HEK293T (cell line): ENCODE data around the gene HPSE2.
"Not testable (repeated sequence)": the region's sequence is repeated elsewhere in the genome, so short reads cannot be mapped to it uniquely, and the experiment has no call there.

Experiments
- CTCF ChIA-PET: fragments of 350-600 bp; formaldehyde crosslinking; extraction: SDS; loops from one replicate; lab custom pipeline; 2021; ENCODE audit warnings: antibody characterized with exemption, inconsistent platforms; lab: Yijun Ruan, JAX
- POLR2A ChIA-PET: fragments of 350-600 bp; formaldehyde crosslinking; extraction: SDS; loops from one replicate; lab custom pipeline; 2020; ENCODE audit warnings: antibody characterized with exemption, inconsistent platforms; lab: Yijun Ruan, JAX
- DNase-seq: peaks from one replicate; pipeline ENCODE4 v3.0.0; 2012; ENCODE audit warnings: mixed read lengths; ENCODE audit errors: extremely low spot score
- ARNT ChIP-seq: fragments of 450-650 bp; IDR thresholded peaks from 2 replicates; pipeline ENCODE4 v1.6.1; 2017; ENCODE audit warnings: mild to moderate bottlenecking
- BHLHE40 ChIP-seq: fragments of 450-650 bp; IDR thresholded peaks from 2 replicates; pipeline ENCODE4 v1.6.1; 2016; ENCODE audit warnings: mild to moderate bottlenecking, moderate library complexity, borderline replicate concordance
- CTBP1 ChIP-seq: fragments of 450-650 bp; IDR thresholded peaks from 2 replicates; pipeline ENCODE4 v1.6.1; 2016; ENCODE audit warnings: borderline replicate concordance
- ELF4 ChIP-seq: fragments of 450-650 bp; IDR thresholded peaks from 2 replicates; pipeline ENCODE4 v1.6.1; 2017; ENCODE audit warnings: antibody characterized with exemption
- FOXA1 ChIP-seq: fragments of 450-650 bp; IDR thresholded peaks from 2 replicates; pipeline ENCODE4 v1.6.1; 2016; ENCODE audit warnings: mild to moderate bottlenecking
- FOXK2 ChIP-seq: fragments of 450-650 bp; IDR thresholded peaks from 2 replicates; pipeline ENCODE4 v1.6.1; 2016; ENCODE audit warnings: mild to moderate bottlenecking
- FOXM1 ChIP-seq: fragments of 450-650 bp; IDR thresholded peaks from 2 replicates; pipeline ENCODE4 v1.6.1; 2017; ENCODE audit warnings: mild to moderate bottlenecking, borderline replicate concordance
- HDGF ChIP-seq: fragments of 450-650 bp; IDR thresholded peaks from 2 replicates; pipeline ENCODE4 v1.6.1; 2017; ENCODE audit warnings: antibody characterized with exemption, borderline replicate concordance
- L3MBTL2 ChIP-seq: fragments of 450-650 bp; conservative IDR thresholded peaks from 2 replicates; pipeline ENCODE4 v1.6.1; 2016; ENCODE audit warnings: mild to moderate bottlenecking
- LEF1 ChIP-seq: fragments of 450-650 bp; IDR thresholded peaks from 2 replicates; pipeline ENCODE4 v1.6.1; 2017; ENCODE audit warnings: mild to moderate bottlenecking, borderline replicate concordance
- NFRKB ChIP-seq: fragments of 450-650 bp; IDR thresholded peaks from 2 replicates; pipeline ENCODE4 v1.6.1; 2016; ENCODE audit warnings: mild to moderate bottlenecking, moderate library complexity
- PKNOX1 ChIP-seq: fragments of 450-650 bp; IDR thresholded peaks from 2 replicates; pipeline ENCODE4 v1.6.1; 2016
- SP1 ChIP-seq: fragments of 450-650 bp; IDR thresholded peaks from 2 replicates; pipeline ENCODE4 v1.6.1; 2017
- SUZ12 ChIP-seq: fragments of 450-650 bp; IDR thresholded peaks from 2 replicates; pipeline ENCODE4 v1.6.1; 2016; ENCODE audit warnings: mild to moderate bottlenecking
- TARDBP ChIP-seq: fragments of 450-650 bp; IDR thresholded peaks from 2 replicates; pipeline ENCODE4 v1.6.1; 2016
- ZNF384 ChIP-seq: fragments of 450-650 bp; IDR thresholded peaks from 2 replicates; pipeline ENCODE4 v1.6.1; 2016

Gene HPSE2

DNA sequence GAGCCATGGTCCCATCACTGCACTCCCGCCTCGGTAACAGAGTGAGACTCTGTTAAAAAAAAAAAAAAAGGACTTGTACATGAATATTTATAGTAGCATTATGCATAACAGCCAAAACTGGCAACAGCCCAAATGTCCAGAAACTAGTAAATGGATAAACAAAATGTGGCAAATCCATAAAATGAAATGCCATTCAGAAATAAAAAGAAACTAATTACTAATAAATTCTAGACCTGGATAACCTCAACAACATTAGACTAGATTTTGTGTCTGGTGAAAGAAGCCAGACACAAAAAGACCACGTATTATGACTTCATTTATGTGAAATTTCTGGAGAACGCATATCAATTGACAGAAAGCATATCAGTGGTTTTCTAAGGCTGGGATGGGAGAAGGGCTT, 74.5 kb downstream of the HPSE2 start:
- DNase-seq: no peak
- ChIA-PET POLR2A (no interaction called here), CTCF (no interaction called here)
- TF ChIP-seq FOXK2: no peak
- no peak for TF ChIP-seq TARDBP
- no peak for TF ChIP-seq SUZ12

- no peak for DNase-seq
- ChIA-PET CTCF (interaction anchor here (0.6 kb wide), 1 partner anchor 1183 kb away, joined by 3 read pairs; no protein-coding TSS in a partner anchor), POLR2A (no interaction called here)
- no peak for TF ChIP-seq NFRKB
- no peak for TF ChIP-seq LEF1
- TF ChIP-seq ELF4: no peak
- TF ChIP-seq FOXA1: no peak
- no peak for TF ChIP-seq FOXK2
- TF ChIP-seq PKNOX1: no peak
- TF ChIP-seq ARNT: no peak
- TF ChIP-seq CTBP1: no peak
- no peak for TF ChIP-seq ZNF384
- no peak for TF ChIP-seq SP1
- no peak for TF ChIP-seq L3MBTL2
- no peak for TF ChIP-seq SUZ12
- TF ChIP-seq FOXM1: no peak
- no peak for TF ChIP-seq HDGF
- no peak for TF ChIP-seq BHLHE40
- TF ChIP-seq TARDBP: no peak
Observed at GRCh38 chr10:99143651-99144050, 92.0 kb downstream of the HPSE2 start.

GRCh38 chr10:99143011-99143410, 92.6 kb downstream of the HPSE2 start:
- TF ChIP-seq SUZ12 (no peak), ZNF384 (no peak), LEF1 (no peak), FOXA1 (no peak), NFRKB (no peak), ARNT (no peak), FOXK2 (no peak), PKNOX1 (no peak), L3MBTL2 (no peak), FOXM1 (no peak), CTBP1 (no peak), ELF4 (no peak), SP1 (no peak), TARDBP (no peak)
- ChIA-PET CTCF (interaction anchor here (0.6 kb wide), 2 partner anchors 95 to 1184 kb away, joined by 3 read pairs; no protein-coding TSS in a partner anchor), POLR2A (no interaction called here)
- DNase-seq: no peak

- DNase-seq, POLR2A ChIA-PET, CTCF ChIA-PET: not testable (repeated sequence)
Observed at GRCh38 chr10:99132897-99133296, 102.8 kb downstream of the HPSE2 start.

DNA sequence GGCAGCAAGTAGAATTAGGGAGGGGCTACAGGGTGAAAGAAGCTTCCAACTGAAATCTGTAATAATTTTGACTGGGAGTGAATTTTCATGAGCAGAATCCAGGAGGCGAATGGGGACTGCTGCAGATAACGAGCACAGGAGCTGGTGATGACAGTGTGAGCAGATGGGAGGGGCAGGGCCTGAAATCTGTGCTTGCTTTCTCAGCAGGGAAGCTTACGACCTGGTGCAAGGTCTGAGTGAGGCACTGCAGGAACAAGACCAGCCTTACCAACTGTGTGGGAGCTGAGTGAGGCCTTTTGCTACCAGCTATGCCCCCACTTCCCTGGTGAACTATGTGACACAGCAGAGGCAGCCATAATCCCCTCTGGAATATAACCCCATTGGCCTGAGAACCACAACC, 109.8 kb downstream of the HPSE2 start:
- TF ChIP-seq HDGF (no peak), ZNF384 (no peak), FOXA1 (no peak), SP1 (no peak), FOXK2 (no peak), SUZ12 (no peak), ELF4 (no peak), ARNT (no peak), L3MBTL2 (no peak), BHLHE40 (no peak), LEF1 (no peak), NFRKB (no peak), CTBP1 (no peak), FOXM1 (no peak)
- ChIA-PET POLR2A (no interaction called here), CTCF (no interaction called here)
- DNase-seq: no peak

- no peak for DNase-seq
- TF ChIP-seq FOXA1 (no peak), LEF1 (no peak), ELF4 (no peak)
- CTCF ChIA-PET: no interaction called here
- POLR2A ChIA-PET: no interaction called here
Observed at GRCh38 chr10:99124376-99124775, 111.3 kb downstream of the HPSE2 start.

DNA sequence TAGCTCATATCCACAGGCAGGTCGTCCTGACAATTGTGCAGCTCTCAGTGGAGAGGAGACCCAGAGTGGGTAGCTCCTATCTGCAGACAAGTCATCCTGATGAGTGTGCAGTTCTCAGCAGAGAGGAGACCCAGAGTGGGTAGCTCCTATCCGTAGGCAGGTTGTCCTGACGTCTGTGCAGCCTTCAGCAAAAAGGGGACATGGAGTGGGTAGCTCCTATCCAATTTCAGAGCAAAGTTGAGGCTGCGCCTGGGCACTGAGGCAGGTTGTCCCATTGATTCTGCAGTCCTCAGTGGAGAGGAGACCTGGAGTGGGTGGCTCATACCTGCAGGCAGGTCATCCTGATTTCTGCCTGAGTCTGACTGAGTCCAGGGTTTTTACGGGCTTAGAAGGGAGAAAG, 111.8 kb downstream of the HPSE2 start:
- DNase-seq: no peak
- TF ChIP-seq ARNT (no peak), HDGF (no peak), LEF1 (no peak), ZNF384 (no peak), TARDBP (no peak), NFRKB (no peak), L3MBTL2 (no peak), FOXK2 (no peak), PKNOX1 (no peak), FOXM1 (no peak), CTBP1 (no peak), SUZ12 (no peak), FOXA1 (no peak), BHLHE40 (no peak), ELF4 (no peak), SP1 (no peak)
- CTCF ChIA-PET: no interaction called here
- POLR2A ChIA-PET: no interaction called here
